ENCODE measurements around the gene UGT1A8. TPM values are rescaled to one million over a fixed set of nuclear protein-coding genes. Genes with fewer than 3 reads are reported as not detected.

The UGT1A8 gene
- total and polyA plus RNA-seq, 2 donors (not counting 3 experiments of a cell fraction or from before 2014, with no cell fraction given), result not detected

DNA sequence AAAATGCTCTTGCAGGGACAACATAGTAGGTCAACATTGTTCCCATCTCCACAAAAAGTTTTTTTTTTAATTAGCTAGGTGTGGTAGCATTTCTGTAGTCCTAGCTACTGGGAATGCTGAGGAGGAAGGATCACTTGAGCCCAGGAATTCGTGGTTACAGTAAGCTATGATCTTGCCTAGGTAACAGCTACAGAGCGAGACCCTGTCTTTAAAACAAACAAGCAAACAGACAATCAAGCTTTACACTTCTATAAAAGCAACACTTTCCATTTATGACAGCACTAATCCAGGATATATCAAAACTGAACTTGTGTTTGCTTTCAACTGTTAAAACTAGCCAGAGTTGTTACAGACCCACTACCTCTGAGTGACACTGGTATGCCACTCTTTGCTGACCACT lies 123.4 kb downstream of the UGT1A8 start:
- DNase-seq (ENCODE audit: low read depth, low spot score) (no peak), FAIRE-seq (no peak)
- Histone ChIP-seq H3K27me3 (ENCODE audit: control insufficient read depth in 2 of 2, insufficient read depth in 2 of 2, low read length in 2 of 2) (peaks cover 0 to 4% of the 10 kb centered on the region in 2 experiments), H3K9me1 (replicated peaks; ENCODE audit: control insufficient read depth, extremely low read depth, insufficient read depth, low read length) (no peaks in the 10 kb centered on the region), H3K27ac (ENCODE audit: insufficient read depth, low read depth, low read length) (no peak overlapping the region), H4K20me1 (replicated peaks; ENCODE audit: control insufficient read depth, extremely low read depth, insufficient read depth, low read length) (no peaks in the 10 kb centered on the region), H3K79me2 (ENCODE audit: control insufficient read depth, insufficient read depth, low read length) (no peaks in the 10 kb centered on the region), H3K4me1 (ENCODE audit: control insufficient read depth, extremely low read depth, insufficient read depth, low read length) (no peaks in the 10 kb centered on the region), H3K9me3 (replicated peaks; ENCODE audit: control insufficient read depth, insufficient read depth, low read length) (no peaks in the 10 kb centered on the region), H2AFZ (ENCODE audit: low read depth, low read length) (no peak overlapping the region), H3K4me3 (replicated peaks in 1 of 3; ENCODE audit: insufficient read depth in 1 of 3, low read depth in 1 of 3, low read length in 3 of 3) (no peak overlapping the region), H3K4me2 (ENCODE audit: insufficient read depth, low read length) (no peak overlapping the region), H3K9ac (replicated peaks; ENCODE audit: extremely low read depth, insufficient read depth, low read length) (no peak overlapping the region), H3K36me3 (ENCODE audit: control insufficient read depth in 2 of 2, extremely low read depth in 1 of 2, insufficient read depth in 2 of 2, low read length in 2 of 2) (no peaks in the 10 kb centered on the region)
- dilution Hi-C loops (cut with MboI; ENCODE audit: extremely low pct_ligation_motif_present, low sequenced_read_pairs) (no loop called here), intact Hi-C loops (cut with micrococcal nuclease) (no loop called here)
- TF ChIP-seq FOS (IDR thresholded peaks at IDR 0.05; ENCODE audit: borderline replicate concordance, insufficient read depth, low read length) (no peak), POLR2A (IDR thresholded peaks at IDR 0.05; ENCODE audit: low read depth, low read length) (no peak), MYC (IDR thresholded peaks at IDR 0.05; ENCODE audit: low read depth, low read length) (no peak), CTCF (IDR thresholded peaks at IDR 0.05; ENCODE audit: extremely low read depth in 1 of 2, insufficient read depth in 1 of 2, low read depth in 1 of 2, low read length in 2 of 2) (no peak), POLR2AphosphoS5 (IDR thresholded peaks at IDR 0.05; ENCODE audit: insufficient read depth, low read depth, low read length) (no peak), EZH2 (IDR thresholded peaks at IDR 0.05; ENCODE audit: borderline replicate concordance, low read depth, low read length, severe bottlenecking) (no peak), JUN (IDR thresholded peaks at IDR 0.05; ENCODE audit: borderline replicate concordance, insufficient read depth, insufficient read length, low read depth) (no peak), GATA2 (IDR thresholded peaks at IDR 0.05; ENCODE audit: insufficient read depth, insufficient read length, low read depth, low read length) (no peak)
- TF ChIP-seq, protein P1, sequence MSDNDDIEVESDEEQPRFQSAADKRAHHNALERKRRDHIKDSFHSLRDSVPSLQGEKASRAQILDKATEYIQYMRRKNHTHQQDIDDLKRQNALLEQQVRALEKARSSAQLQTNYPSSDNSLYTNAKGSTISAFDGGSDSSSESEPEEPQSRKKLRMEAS (IDR thresholded peaks at IDR 0.05; ENCODE audit: insufficient read depth, insufficient read length), result no peak
- BruUV-seq (replicated peaks), result no TSS peak
- ChIA-PET POLR2A (no interaction called here), CTCF (no interaction called here)

Measured in endothelial cell of umbilical vein (primary cell).